Lower lobe of right lung (tissue), 2 donors: ENCODE measurements around the gene ANKLE1. TPM values are rescaled to one million over a fixed set of nuclear protein-coding genes. Genes with fewer than 3 reads are reported as not detected.

Source experiments
- ATAC-seq, 2 donors: fragments of 200-7000 bp; cut with Tn5 transposase; one replicate each; pipeline ENCODE4 v1.9.1; 2020 to 2022; ENCODE audit warnings: mild to moderate bottlenecking in 2 of 2, moderate library complexity in 2 of 2
- DNase-seq: peaks from one replicate; pipeline ENCODE4 v3.0.0-alpha.2; 2020
- H3K27ac ChIP-seq: fragments of 200-600 bp; one replicate; pipeline ENCODE4 v1.8.0; 2022
- H3K27me3 ChIP-seq: fragments of 200-600 bp; one replicate; pipeline ENCODE4 v1.8.0; 2022; ENCODE audit warnings: low read depth
- H3K36me3 ChIP-seq: fragments of 200-600 bp; one replicate; pipeline ENCODE4 v1.8.0; 2022; ENCODE audit warnings: mild to moderate bottlenecking
- H3K4me1 ChIP-seq: fragments of 200-600 bp; one replicate; pipeline ENCODE4 v1.8.0; 2022
- H3K4me3 ChIP-seq: fragments of 200-600 bp; one replicate; pipeline ENCODE4 v1.8.0; 2022; ENCODE audit warnings: mild to moderate bottlenecking
- H3K9me3 ChIP-seq: fragments of 200-600 bp; one replicate; pipeline ENCODE4 v1.8.0; 2022
- CTCF ChIP-seq: fragments of 200-600 bp; IDR thresholded peaks from one replicate; pipeline ENCODE4 v1.8.0; 2022; ENCODE audit warnings: antibody characterized with exemption, mild to moderate bottlenecking
- intact Hi-C: fragments of 100-400 bp; cut with DNase I; formaldehyde crosslinking; loops from one replicate; pipeline ENCODE4 v1.11.0; 2022
- total RNA-seq: library from RNA; stranded (reverse); fragmentation: NEBNext Ultra II Directional; extraction: Animal tissue kit (Norgen Biotek cat#: 25700); gene quantifications from one replicate; pipeline ENCODE4 v1.2.1, GENCODE V29; 2021
- donor health status: DM: no; HTN: yes; CAD: no; lungs with severe emphysema.

Gene ANKLE1
- total RNA-seq, 1 donor from 2014 or later: 0.92 TPM

GRCh38 chr19:17235971-17236777 lies 45.5 kb upstream of the ANKLE1 start:
- ATAC-seq (no peak), DNase-seq (no peak)
- Histone ChIP-seq H3K27ac (peak overlapping the region; percentile 78), H3K4me3 (peak overlapping the region; percentile 68), H3K9me3 (no peaks in the 10 kb centered on the region), H3K4me1 (peaks cover 39% of the 10 kb centered on the region), H3K27me3 (no peaks in the 10 kb centered on the region), H3K36me3 (peaks cover 57% of the 10 kb centered on the region)
- TF ChIP-seq CTCF: no peak
- intact Hi-C loops: no loop called here

- Histone ChIP-seq H3K4me3 (no peak overlapping the region), H3K27me3 (no peaks in the 10 kb centered on the region), H3K9me3 (no peaks in the 10 kb centered on the region), H3K4me1 (peaks cover 47% of the 10 kb centered on the region), H3K36me3 (peaks cover 49% of the 10 kb centered on the region), H3K27ac (peak overlapping the region; percentile 62)
- TF ChIP-seq CTCF: no peak
- no peak for ATAC-seq
- intact Hi-C loops: no loop called here
- DNase-seq: no peak
Measured at GRCh38 chr19:17236811-17237543, 44.7 kb upstream of the ANKLE1 start.

GRCh38 chr19:17237747-17238706 lies 43.7 kb upstream of the ANKLE1 start:
- Histone ChIP-seq H3K27ac (no peak overlapping the region), H3K27me3 (no peaks in the 10 kb centered on the region), H3K4me3 (no peak overlapping the region), H3K36me3 (peaks cover 39% of the 10 kb centered on the region), H3K9me3 (no peaks in the 10 kb centered on the region), H3K4me1 (peaks cover 58% of the 10 kb centered on the region)
- intact Hi-C loops: no loop called here
- DNase-seq (no peak), ATAC-seq (no peak)
- TF ChIP-seq CTCF: no peak

GRCh38 chr19:17240062-17240752 lies 41.5 kb upstream of the ANKLE1 start:
- DNase-seq: no peak
- TF ChIP-seq CTCF: no peak
- Histone ChIP-seq H3K4me3 (no peak overlapping the region), H3K4me1 (peaks cover 56% of the 10 kb centered on the region), H3K36me3 (peaks cover 20% of the 10 kb centered on the region), H3K9me3 (no peaks in the 10 kb centered on the region), H3K27me3 (no peaks in the 10 kb centered on the region), H3K27ac (peak overlapping the region; percentile 19)
- ATAC-seq: no peak
- intact Hi-C loops: no loop called here
